GM23248 (cell line): ENCODE results near the gene EI24. TPM values are rescaled to one million over a fixed set of nuclear protein-coding genes. Genes with fewer than 3 reads are reported as not detected.
A peak's percentile ranks its signal among the peaks of the same experiment; 100 is the strongest.
"Not testable (repeated sequence)": the region's sequence is repeated elsewhere in the genome, so short reads cannot be mapped to it uniquely, and the experiment has no call there.

Source experiments
- DNase-seq: peaks from one replicate; pipeline ENCODE4 v3.0.0-alpha.2; 2015
- H2AFZ ChIP-seq: fragments of 200-600 bp; sonication (generic); 2 replicates; pipeline ENCODE4 v1.6.1; 2016; ENCODE audit warnings: antibody characterized with exemption
- H3F3A ChIP-seq: fragments of 200-600 bp; sonication (generic); 2 replicates; pipeline ENCODE4 v1.6.1; 2016; ENCODE audit warnings: mild to moderate bottlenecking, antibody characterized with exemption, mixed run types; ENCODE audit not compliant: insufficient read depth
- H3K27ac ChIP-seq: fragments of 200-600 bp; sonication (generic); 2 replicates; pipeline ENCODE4 v1.5.1; 2016; ENCODE audit warnings: mild to moderate bottlenecking
- H3K27me3 ChIP-seq: fragments of 200-600 bp; sonication (generic); replicated peaks from 2 replicates; pipeline ENCODE4 v1.6.1; 2016; ENCODE audit warnings: mild to moderate bottlenecking; ENCODE audit not compliant: insufficient read depth
- H3K36me3 ChIP-seq: fragments of 200-600 bp; sonication (generic); 2 replicates; pipeline ENCODE4 v1.6.1; 2016; ENCODE audit warnings: low read depth, mild to moderate bottlenecking
- H3K4me1 ChIP-seq: fragments of 200-600 bp; sonication (generic); 2 replicates; pipeline ENCODE4 v1.6.1; 2016; ENCODE audit warnings: mild to moderate bottlenecking; ENCODE audit not compliant: insufficient read depth
- H3K4me2 ChIP-seq: fragments of 200-600 bp; sonication (generic); one replicate; pipeline ENCODE4 v1.6.1; 2016; ENCODE audit warnings: mild to moderate bottlenecking; ENCODE audit not compliant: unreplicated experiment
- H3K4me3 ChIP-seq: fragments of 200-600 bp; sonication (generic); 2 replicates; pipeline ENCODE4 v1.5.1; 2016; ENCODE audit warnings: mild to moderate bottlenecking
- H3K79me2 ChIP-seq: fragments of 200-600 bp; sonication (generic); 2 replicates; pipeline ENCODE4 v1.6.1; 2016; ENCODE audit warnings: mild to moderate bottlenecking; ENCODE audit not compliant: insufficient read depth
- H3K9ac ChIP-seq: fragments of 200-600 bp; sonication (generic); 2 replicates; pipeline ENCODE4 v1.6.1; 2016; ENCODE audit warnings: mild to moderate bottlenecking
- H3K9me2 ChIP-seq: fragments of 200-600 bp; sonication (generic); 2 replicates; pipeline ENCODE4 v1.6.1; 2016; ENCODE audit warnings: mixed run types, mild to moderate bottlenecking, moderate library complexity; ENCODE audit not compliant: insufficient read depth
- H3K9me3 ChIP-seq: fragments of 200-600 bp; sonication (generic); one replicate; pipeline ENCODE4 v1.6.1; 2017; ENCODE audit warnings: low read depth
- H4K20me1 ChIP-seq: fragments of 200-600 bp; sonication (generic); 2 replicates; pipeline ENCODE4 v1.6.0; 2016; ENCODE audit not compliant: insufficient read depth
- EZH2 ChIP-seq: fragments of 200-600 bp; sonication (generic); IDR thresholded peaks from 2 replicates; pipeline ENCODE4 v1.6.1; 2018; ENCODE audit warnings: antibody characterized with exemption, mild to moderate bottlenecking; ENCODE audit not compliant: insufficient read depth, poor library complexity, severe bottlenecking
- EZH2phosphoT487 ChIP-seq: fragments of 200-600 bp; sonication (generic); IDR thresholded peaks from 2 replicates; pipeline ENCODE4 v1.6.1; 2018; ENCODE audit warnings: antibody characterized with exemption, moderate library complexity, mild to moderate bottlenecking, low read depth; ENCODE audit not compliant: insufficient read depth
- WGBS, 2 experiments: methylation state at CpG; one replicate each; pipeline ENCODE4 v1.1.6; 2015 to 2017; ENCODE audit warnings: low lambda C conversion rate in 2 of 2, low coverage in 1 of 2; ENCODE audit errors: missing lambda C conversion rate in 2 of 2; 5-methylcytosine and 5-hydroxymethylcytosine counted together
- in situ Hi-C: fragments of 300-500 bp; cut with MboI; formaldehyde crosslinking; loops from 2 replicates; pipeline ENCODE4 v1.15.0; 2020
- polyA plus RNA-seq: library from polyadenylated mRNA; unstranded; fragments of >200 nt; fragmentation: Nextera tagmentation; extraction: Ambion mirVana; gene quantifications from 2 replicates; pipeline ENCODE4 v1.2.1, GENCODE V29; 2016
- total RNA-seq: library from RNA; depleted of rRNA; stranded (reverse); fragments of >200 nt; shearing (Covaris generic); gene quantifications from 2 replicates; pipeline ENCODE4 v1.2.3, GENCODE V29; 2014

EI24 gene
- total and polyA plus RNA-seq, 2 experiments from 2014 or later = 139 to 145 TPM

DNA sequence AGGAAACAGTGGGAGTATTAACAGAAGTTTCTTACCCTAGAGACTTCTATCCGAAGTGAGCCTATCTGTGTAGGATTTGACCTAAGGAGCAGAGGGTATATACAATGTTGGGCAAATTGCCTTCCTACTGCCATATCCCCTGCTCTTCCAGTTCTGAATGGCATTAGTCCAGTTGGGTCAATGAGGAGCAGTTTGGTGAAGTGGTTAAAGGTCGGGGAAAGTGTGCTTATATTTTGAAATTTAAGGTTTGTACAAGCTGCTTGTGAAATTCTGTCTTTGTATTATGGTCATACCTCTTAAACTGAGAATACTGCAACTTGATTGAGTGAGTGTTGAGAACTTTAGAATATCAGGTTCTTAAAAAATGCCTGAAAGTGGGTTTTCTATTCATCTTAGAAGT is 1.7 kb downstream of the EI24 start:
- in situ Hi-C loops = no loop called here
- TF ChIP-seq EZH2 (no peak), EZH2phosphoT487 (no peak)
- Histone ChIP-seq H4K20me1 (no peaks in the 10 kb centered on the region), H3K36me3 (peaks cover 30% of the 10 kb centered on the region), H2AFZ (no peak overlapping the region), H3K27me3 (no peaks in the 10 kb centered on the region), H3K27ac (no peak overlapping the region), H3K9ac (0 out of 2 replicates have a peak overlapping the region, but pooled peaks have one; percentile 11), H3K4me2 (peak overlapping the region; percentile 99), H3K4me1 (peaks cover 18% of the 10 kb centered on the region; the same call in 1 of the 2 replicates), H3F3A (no peaks in the 10 kb centered on the region), H3K4me3 (peak overlapping the region; percentile 14), H3K79me2 (peaks cover 37% of the 10 kb centered on the region), H3K9me2 (no peaks in the 10 kb centered on the region), H3K9me3 (no peaks in the 10 kb centered on the region)
- no peak for DNase-seq
- WGBS, 2 experiments = 94 to 97% methylated on average over 2 of the region's 2 CpGs

DNA sequence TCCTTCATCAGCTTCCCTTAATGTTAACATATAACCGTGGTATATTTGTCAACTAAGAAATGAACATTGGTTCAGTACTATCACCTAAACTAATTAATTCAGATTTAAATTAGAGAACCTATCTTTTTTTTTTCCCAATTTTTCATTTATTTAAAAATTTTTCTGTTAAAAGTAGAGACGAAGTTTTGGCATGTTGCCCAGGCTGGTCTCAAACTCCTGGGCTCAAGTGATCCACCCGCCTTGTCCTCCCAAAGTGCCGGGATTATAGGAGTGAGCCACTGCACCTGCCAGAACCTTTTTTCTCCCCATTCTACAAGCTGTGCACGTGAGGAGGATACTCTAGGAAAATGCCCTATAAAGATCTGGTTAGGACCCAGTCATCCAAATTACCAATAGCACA is 3.6 kb downstream of the EI24 start:
- in situ Hi-C loops = no loop called here

DNA sequence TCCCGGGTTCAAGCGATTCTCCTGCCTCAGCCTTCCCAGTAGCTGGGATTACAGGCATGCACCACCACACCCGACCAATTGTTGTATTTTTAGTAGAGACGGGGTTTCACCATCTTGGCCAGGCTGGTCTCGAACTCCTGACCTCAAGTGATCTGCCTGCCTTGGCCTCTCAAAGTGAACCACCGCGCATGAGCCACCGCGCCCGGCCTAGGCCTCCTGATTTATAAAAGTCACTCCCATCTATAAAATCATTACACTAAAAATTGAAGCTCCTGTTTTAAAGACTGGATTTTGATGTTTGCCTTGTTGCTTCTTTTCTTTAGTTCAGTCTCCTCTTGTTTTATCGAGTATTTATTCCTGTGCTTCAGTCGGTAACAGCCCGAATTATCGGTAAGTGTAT is 7.9 kb downstream of the EI24 start:
- not testable (repeated sequence) for H2AFZ ChIP-seq

More for the DNA sequence above, 3.6 kb downstream of the EI24 start:
- H3K9ac ChIP-seq = no peak overlapping the region
- WGBS, 2 experiments = 72% methylated on average over 5 of the region's 5 CpGs
- H3K9me3 ChIP-seq = no peaks in the 10 kb centered on the region
- TF ChIP-seq EZH2 (no peak), EZH2phosphoT487 (no peak)
- H3K36me3 ChIP-seq = peaks cover 46% of the 10 kb centered on the region
- H2AFZ ChIP-seq = no peak overlapping the region
- peaks cover 18% of the 10 kb centered on the region; the same call in 1 of the 2 replicates for H3K4me1 ChIP-seq
- H4K20me1 ChIP-seq = no peaks in the 10 kb centered on the region
- H3K4me3 ChIP-seq = no peak overlapping the region
- H3K27me3 ChIP-seq = no peaks in the 10 kb centered on the region
- H3K27ac ChIP-seq = no peak overlapping the region
- peaks cover 37% of the 10 kb centered on the region for H3K79me2 ChIP-seq
- DNase-seq = no peak
- no peaks in the 10 kb centered on the region for H3F3A ChIP-seq
- no peak overlapping the region for H3K4me2 ChIP-seq
- H3K9me2 ChIP-seq = no peaks in the 10 kb centered on the region

DNA sequence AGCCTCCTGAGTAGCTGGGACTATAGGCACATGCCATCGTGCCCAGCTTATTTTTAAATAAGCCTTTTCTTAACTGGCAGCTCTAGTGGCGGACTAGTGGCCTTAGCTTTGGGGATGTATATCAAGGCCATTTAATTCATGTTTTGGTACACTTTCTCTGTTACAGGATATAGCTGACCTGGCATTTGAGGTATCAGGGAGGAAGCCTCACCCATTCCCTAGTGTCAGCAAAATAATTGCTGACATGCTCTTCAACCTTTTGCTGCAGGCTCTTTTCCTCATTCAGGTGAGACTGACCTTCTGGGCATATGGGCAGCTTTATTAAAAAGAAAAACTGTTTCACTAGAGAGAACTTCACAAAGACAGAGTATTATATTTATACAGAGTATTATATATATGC is 9.5 kb downstream of the EI24 start:
- no peak overlapping the region for H2AFZ ChIP-seq
- H3K27ac ChIP-seq = no peak overlapping the region
- TF ChIP-seq EZH2phosphoT487 (no peak), EZH2 (no peak)
- H3K79me2 ChIP-seq = no peaks in the 10 kb centered on the region
- no peaks in the 10 kb centered on the region for H3K9me2 ChIP-seq
- no peak for DNase-seq
- no peaks in the 10 kb centered on the region for H4K20me1 ChIP-seq
- H3K36me3 ChIP-seq = peaks cover 78% of the 10 kb centered on the region
- H3K9ac ChIP-seq = no peak overlapping the region
- H3K4me2 ChIP-seq = no peak overlapping the region
- WGBS, 2 experiments = 98 to 100% methylated on average over 2 of the region's 2 CpGs
- H3F3A ChIP-seq = no peaks in the 10 kb centered on the region; the same call in 1 of the 2 replicates
- no peaks in the 10 kb centered on the region for H3K4me1 ChIP-seq
- H3K4me3 ChIP-seq = no peak overlapping the region
- H3K9me3 ChIP-seq = no peaks in the 10 kb centered on the region
- H3K27me3 ChIP-seq = no peaks in the 10 kb centered on the region
- in situ Hi-C loops = no loop called here

More for the DNA sequence above, 7.9 kb downstream of the EI24 start:
- H3K4me3 ChIP-seq, H3K27me3 ChIP-seq, H3K79me2 ChIP-seq, H3K9ac ChIP-seq, H3K9me2 ChIP-seq, in situ Hi-C loops, H4K20me1 ChIP-seq, H3F3A ChIP-seq, H3K27ac ChIP-seq, H3K9me3 ChIP-seq, DNase-seq, H3K4me2 ChIP-seq, H3K4me1 ChIP-seq: not testable (repeated sequence)
- whole genome bisulfite sequencing, 2 experiments = 97% methylated on average over 14 of the region's 14 CpGs
- peaks cover 73% of the 10 kb centered on the region for H3K36me3 ChIP-seq

DNA sequence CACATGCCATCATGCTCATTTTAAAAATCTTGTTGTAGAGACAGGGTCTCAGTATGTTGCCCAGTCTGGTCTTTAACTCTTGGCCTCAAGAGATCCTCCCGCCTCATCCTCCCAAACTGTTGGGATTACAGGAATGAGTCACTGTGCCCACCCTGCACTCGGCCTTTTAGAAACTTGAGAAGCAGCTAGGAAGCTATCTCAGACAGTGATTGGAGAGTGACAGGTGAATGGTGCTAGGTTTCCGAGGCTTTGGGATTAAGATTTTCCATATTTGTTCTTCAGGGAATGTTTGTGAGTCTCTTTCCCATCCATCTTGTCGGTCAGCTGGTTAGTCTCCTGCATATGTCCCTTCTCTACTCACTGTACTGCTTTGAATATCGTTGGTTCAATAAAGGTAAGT is 10.5 kb downstream of the EI24 start:
- in situ Hi-C loops = no loop called here
- TF ChIP-seq EZH2 (no peak), EZH2phosphoT487 (no peak)

More for the DNA sequence above, 10.5 kb downstream of the EI24 start:
- no peak overlapping the region for H3K4me3 ChIP-seq
- no peak overlapping the region for H3K9ac ChIP-seq
- H3K27ac ChIP-seq = no peak overlapping the region
- H3K79me2 ChIP-seq = no peaks in the 10 kb centered on the region
- no peak for DNase-seq
- H3K9me2 ChIP-seq = no peaks in the 10 kb centered on the region
- peaks cover 6% of the 10 kb centered on the region; the same call in 1 of the 2 replicates for H3F3A ChIP-seq
- no peaks in the 10 kb centered on the region for H3K27me3 ChIP-seq
- H3K4me1 ChIP-seq = no peaks in the 10 kb centered on the region
- H4K20me1 ChIP-seq = no peaks in the 10 kb centered on the region
- H3K36me3 ChIP-seq = peaks cover 69% of the 10 kb centered on the region
- no peak overlapping the region for H3K4me2 ChIP-seq
- H2AFZ ChIP-seq = no peak overlapping the region
- WGBS, 2 experiments = 97 to 100% methylated on average over 5 of the region's 5 CpGs
- H3K9me3 ChIP-seq = no peaks in the 10 kb centered on the region
